SK-N-SH (cell line): ENCODE results near the gene WWOX.

Experiments
- ELF1 ChIP-seq: IDR thresholded peaks from 2 replicates; pipeline ENCODE4 v1.4.0; 2012
- EZH2phosphoT487 ChIP-seq: fragments of 200-600 bp; sonication (generic); IDR thresholded peaks from 2 replicates; pipeline ENCODE4 v1.6.1; 2017; ENCODE audit warnings: low read depth, mixed run types, mild to moderate bottlenecking, antibody characterized with exemption, moderate library complexity, borderline replicate concordance
- FOXJ3 ChIP-seq: sonication (generic); formaldehyde crosslinking; IDR thresholded peaks from 2 replicates; pipeline ENCODE4 v1.5.1; 2020; ENCODE audit warnings: mild to moderate bottlenecking, missing genetic modification reagents
- POLR2AphosphoS5 ChIP-seq: IDR thresholded peaks from 2 replicates; pipeline ENCODE4 v1.6.1; 2012; ENCODE audit warnings: low read depth, low read length
- RFX5 ChIP-seq: IDR thresholded peaks from 2 replicates; pipeline ENCODE4 v1.6.1; 2012; ENCODE audit warnings: mild to moderate bottlenecking, improper control_type of control experiment, low read length
- SMC3 ChIP-seq: IDR thresholded peaks from 2 replicates; pipeline ENCODE4 v1.6.1; 2012; ENCODE audit warnings: low read depth, low read length, improper control_type of control experiment
- TCF12 ChIP-seq: IDR thresholded peaks from 2 replicates; pipeline ENCODE4 v1.4.0; 2012
- TF ChIP-seq, protein P1 (sequence below): fragments of 200-600 bp; sonication (generic); IDR thresholded peaks from 2 replicates; pipeline ENCODE4 v1.6.1; 2017; ENCODE audit warnings: antibody characterized with exemption, mild to moderate bottlenecking, moderate library complexity

- TF ChIP-seq, protein P1, sequence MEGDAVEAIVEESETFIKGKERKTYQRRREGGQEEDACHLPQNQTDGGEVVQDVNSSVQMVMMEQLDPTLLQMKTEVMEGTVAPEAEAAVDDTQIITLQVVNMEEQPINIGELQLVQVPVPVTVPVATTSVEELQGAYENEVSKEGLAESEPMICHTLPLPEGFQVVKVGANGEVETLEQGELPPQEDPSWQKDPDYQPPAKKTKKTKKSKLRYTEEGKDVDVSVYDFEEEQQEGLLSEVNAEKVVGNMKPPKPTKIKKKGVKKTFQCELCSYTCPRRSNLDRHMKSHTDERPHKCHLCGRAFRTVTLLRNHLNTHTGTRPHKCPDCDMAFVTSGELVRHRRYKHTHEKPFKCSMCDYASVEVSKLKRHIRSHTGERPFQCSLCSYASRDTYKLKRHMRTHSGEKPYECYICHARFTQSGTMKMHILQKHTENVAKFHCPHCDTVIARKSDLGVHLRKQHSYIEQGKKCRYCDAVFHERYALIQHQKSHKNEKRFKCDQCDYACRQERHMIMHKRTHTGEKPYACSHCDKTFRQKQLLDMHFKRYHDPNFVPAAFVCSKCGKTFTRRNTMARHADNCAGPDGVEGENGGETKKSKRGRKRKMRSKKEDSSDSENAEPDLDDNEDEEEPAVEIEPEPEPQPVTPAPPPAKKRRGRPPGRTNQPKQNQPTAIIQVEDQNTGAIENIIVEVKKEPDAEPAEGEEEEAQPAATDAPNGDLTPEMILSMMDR: no peak
- TF ChIP-seq FOXJ3 (CRISPR knock-in tag): no peak
- no peak for TF ChIP-seq EZH2phosphoT487
- no peak for TF ChIP-seq POLR2AphosphoS5
- TF ChIP-seq ELF1: no peak
- TF ChIP-seq RFX5: no peak
- TF ChIP-seq SMC3: no peak
- no peak for TF ChIP-seq TCF12
These were observed 195.2 kb downstream of the WWOX start for GRCh38 chr16:78294538-78295225.
